ENCODE measurements around the gene PRR22.
A peak's percentile ranks its signal among the peaks of the same experiment; 100 is the strongest.

The PRR22 gene

GRCh38 chr19:5784581-5785147, at the start of gene PRR22:
Gene PRR22 (minus strand): TSS chr19:5784746. CDS start chr19:5784660, 86 bp downstream.
- DNase-seq = no peak
- TF ChIP-seq POLR2A (IDR thresholded peaks at IDR 0.05; ENCODE audit: low read length) (no peak), GATA1 (IDR thresholded peaks at IDR 0.05; ENCODE audit: low read depth, low read length) (no peak)

- TF ChIP-seq GATA1 (IDR thresholded peaks at IDR 0.05; ENCODE audit: low read depth, low read length) = no peak
- TF ChIP-seq POLR2A (IDR thresholded peaks at IDR 0.05; ENCODE audit: low read length) = no peak
These were observed 48.1 kb upstream of the PRR22 start for GRCh38 chr19:5832527-5833216.

GRCh38 chr19:5832061-5832460, 47.5 kb upstream of the PRR22 start:
- TF ChIP-seq POLR2A (IDR thresholded peaks at IDR 0.05; ENCODE audit: low read length) = no peak
- TF ChIP-seq GATA1 (IDR thresholded peaks at IDR 0.05; ENCODE audit: low read depth, low read length) = no peak
- no peak for DNase-seq

More at GRCh38 chr19:5832527-5833216, 48.1 kb upstream of the PRR22 start:
- DNase-seq = no peak

- no peak for TF ChIP-seq GATA1 (IDR thresholded peaks at IDR 0.05; ENCODE audit: low read depth, low read length)
- no peak for TF ChIP-seq POLR2A (IDR thresholded peaks at IDR 0.05; ENCODE audit: low read length)
- no peak for DNase-seq
These were observed 46.6 kb upstream of the PRR22 start for GRCh38 chr19:5831159-5831558.

GRCh38 chr19:5829567-5830310, 45.2 kb upstream of the PRR22 start:
- TF ChIP-seq GATA1 (IDR thresholded peaks at IDR 0.05; ENCODE audit: low read depth, low read length) (no peak), POLR2A (IDR thresholded peaks at IDR 0.05; ENCODE audit: low read length) (no peak)

GRCh38 chr19:5828661-5829566, 44.4 kb upstream of the PRR22 start:
- DNase-seq = peak; percentile 59 to 65
- no peak for TF ChIP-seq POLR2A (IDR thresholded peaks at IDR 0.05; ENCODE audit: low read length)
- TF ChIP-seq GATA1 (IDR thresholded peaks at IDR 0.05; ENCODE audit: low read depth, low read length) = no peak

More at GRCh38 chr19:5829567-5830310, 45.2 kb upstream of the PRR22 start:
- DNase-seq = no peak

GRCh38 chr19:5827891-5828660, 43.5 kb upstream of the PRR22 start:
- peak; percentile 95 for DNase-seq
- TF ChIP-seq POLR2A (IDR thresholded peaks at IDR 0.05; ENCODE audit: low read length) = peak; percentile 95
- no peak for TF ChIP-seq GATA1 (IDR thresholded peaks at IDR 0.05; ENCODE audit: low read depth, low read length)

GRCh38 chr19:5827342-5827890, 42.9 kb upstream of the PRR22 start:
- no peak for DNase-seq
- TF ChIP-seq POLR2A (IDR thresholded peaks at IDR 0.05; ENCODE audit: low read length) (no peak), GATA1 (IDR thresholded peaks at IDR 0.05; ENCODE audit: low read depth, low read length) (no peak)

GRCh38 chr19:5826531-5827341, 42.2 kb upstream of the PRR22 start:
- no peak for DNase-seq
- no peak for TF ChIP-seq GATA1 (IDR thresholded peaks at IDR 0.05; ENCODE audit: low read depth, low read length)
- no peak for TF ChIP-seq POLR2A (IDR thresholded peaks at IDR 0.05; ENCODE audit: low read length)

GRCh38 chr19:5825178-5825577, 40.6 kb upstream of the PRR22 start:
- TF ChIP-seq POLR2A (IDR thresholded peaks at IDR 0.05; ENCODE audit: low read length) (no peak), GATA1 (IDR thresholded peaks at IDR 0.05; ENCODE audit: low read depth, low read length) (no peak)
- DNase-seq = no peak

GRCh38 chr19:5824751-5825150, 40.2 kb upstream of the PRR22 start:
- TF ChIP-seq POLR2A (IDR thresholded peaks at IDR 0.05; ENCODE audit: low read length) (no peak), GATA1 (IDR thresholded peaks at IDR 0.05; ENCODE audit: low read depth, low read length) (no peak)
- DNase-seq = no peak
